ENCODE measurements around the gene MOK. TPM values are rescaled to one million over a fixed set of nuclear protein-coding genes. Genes with fewer than 3 reads are reported as not detected.

The MOK gene
- total RNA-seq, 1 donor: 12.9 TPM

- peak in 2 of 3 donors; percentile 69 to 82 for DNase-seq (ENCODE audit: low read depth in 2 of 3, low spot score in 2 of 3)
Measured at GRCh38 chr14:102323102-102323501, 18.1 kb upstream of the MOK start.

- no peak for DNase-seq (ENCODE audit: low read depth in 2 of 3, low spot score in 2 of 3)
Measured at GRCh38 chr14:102321456-102322422, 16.8 kb upstream of the MOK start.

- no peak for DNase-seq (ENCODE audit: low read depth in 2 of 3, low spot score in 2 of 3)
Measured at GRCh38 chr14:102320671-102321455, 15.9 kb upstream of the MOK start.

DNA sequence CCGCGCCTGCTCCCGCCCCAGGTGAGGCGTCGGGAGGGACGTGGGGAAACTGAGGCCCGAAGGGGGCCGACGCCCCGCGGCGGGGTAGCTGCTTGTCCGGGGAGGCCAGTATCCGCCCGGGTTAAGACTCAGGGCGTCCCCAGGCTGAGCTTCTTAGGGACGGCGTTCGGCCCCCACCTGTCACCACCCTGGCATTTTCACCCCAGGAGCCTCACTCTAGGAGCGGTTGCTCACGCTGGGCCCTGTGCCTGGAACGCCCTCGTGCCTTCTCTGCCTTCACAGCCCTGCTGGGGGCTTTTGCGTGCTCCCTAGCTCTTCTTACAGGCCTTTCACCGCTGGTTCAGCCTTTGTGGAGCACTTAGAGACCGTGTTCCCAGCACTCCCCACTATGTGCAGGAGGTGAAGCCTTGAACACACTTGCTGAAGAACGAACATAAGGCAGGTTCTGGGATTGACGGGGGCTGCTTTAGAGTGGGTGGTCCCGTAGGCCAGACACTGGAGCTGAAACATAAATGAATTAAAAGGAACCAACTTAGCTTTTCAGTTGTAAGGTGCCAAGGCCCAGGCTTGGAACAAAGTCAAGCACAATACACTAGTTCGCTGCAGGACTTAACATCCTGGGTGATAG is 15.2 kb upstream of the MOK start:
- DNase-seq (ENCODE audit: low read depth in 2 of 3, low spot score in 2 of 3): peak; percentile 50 to 65 (median 54)

GRCh38 chr14:102319351-102320032 is 14.5 kb upstream of the MOK start, which contains the start of gene ZNF839:
Gene ZNF839 (plus strand): TSS chr14:102319746. CDS start chr14:102319766, 20 bp downstream.
- DNase-seq (ENCODE audit: low read depth in 2 of 3, low spot score in 2 of 3): peak; percentile 88 to 94 (median 90)

DNA sequence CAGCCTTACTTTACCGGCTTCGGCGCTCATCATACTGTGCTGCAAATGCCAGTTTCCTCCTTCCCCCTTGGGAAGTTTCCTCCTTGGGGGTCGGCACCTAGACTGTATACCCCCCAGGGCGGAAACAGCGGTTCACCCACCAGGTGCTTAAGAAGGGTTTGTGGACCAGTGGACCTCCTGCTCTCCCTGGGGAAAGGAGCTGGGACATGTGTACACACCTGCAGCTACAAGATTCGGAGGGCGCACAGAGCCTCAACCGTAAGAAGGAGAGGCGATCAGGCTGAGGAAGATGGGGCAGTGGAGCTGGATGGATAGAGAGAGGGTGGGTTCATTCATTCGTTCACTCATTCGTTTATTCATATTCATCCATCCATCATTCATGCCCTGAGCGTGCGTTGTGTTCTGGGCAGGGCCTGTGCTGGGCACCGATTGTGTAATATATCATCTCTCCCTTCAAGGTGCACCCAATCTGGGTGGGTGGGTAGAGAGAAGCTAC is 13.9 kb upstream of the MOK start:
- DNase-seq (ENCODE audit: low read depth in 2 of 3, low spot score in 2 of 3): no peak

- DNase-seq (ENCODE audit: low read depth in 2 of 3, low spot score in 2 of 3): peak in 1 of 3 donors; percentile 62
Measured at GRCh38 chr14:102317564-102318248, 12.7 kb upstream of the MOK start.

DNA sequence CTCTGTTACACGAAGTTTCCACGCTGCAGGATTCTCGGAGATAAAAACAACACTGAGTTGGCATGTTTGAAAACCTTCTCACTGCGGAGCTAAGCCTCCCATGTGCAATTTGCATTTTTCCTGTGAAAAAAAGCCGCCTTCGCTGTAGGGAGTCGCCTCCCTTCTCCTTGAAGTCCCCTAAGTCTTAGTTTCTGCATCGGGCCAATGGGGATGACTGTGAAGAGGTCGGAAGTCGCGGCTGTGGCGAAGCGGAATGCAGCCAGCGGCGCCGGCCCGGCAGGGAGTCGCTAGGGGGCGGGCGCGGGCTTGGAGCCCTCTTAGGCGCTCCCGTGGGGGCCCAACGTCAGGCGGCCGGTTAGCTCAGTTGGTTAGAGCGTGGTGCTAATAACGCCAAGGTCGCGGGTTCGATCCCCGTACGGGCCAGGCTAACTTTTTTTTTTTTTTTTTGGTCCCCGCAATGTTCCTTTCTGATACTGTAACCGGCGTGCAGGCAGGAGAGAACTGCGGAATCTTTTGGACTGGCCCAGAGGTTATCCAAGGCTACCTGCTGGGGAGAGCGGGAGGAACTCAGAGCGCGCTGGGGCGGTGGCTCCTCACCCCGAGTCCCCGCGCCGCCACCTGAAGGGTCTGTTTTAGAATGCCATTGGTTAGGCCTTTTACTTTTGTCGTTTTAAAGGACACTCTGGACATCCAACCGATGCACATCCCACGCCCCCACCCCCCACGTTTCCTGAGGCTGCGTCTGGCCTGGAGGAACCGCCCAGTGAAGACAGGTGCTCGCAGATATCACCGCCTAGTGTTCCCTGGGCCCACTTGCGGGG is 12.0 kb upstream of the MOK start:
- DNase-seq (ENCODE audit: low read depth in 2 of 3, low spot score in 2 of 3): peak; percentile 86 to 92 (median 89)

DNA sequence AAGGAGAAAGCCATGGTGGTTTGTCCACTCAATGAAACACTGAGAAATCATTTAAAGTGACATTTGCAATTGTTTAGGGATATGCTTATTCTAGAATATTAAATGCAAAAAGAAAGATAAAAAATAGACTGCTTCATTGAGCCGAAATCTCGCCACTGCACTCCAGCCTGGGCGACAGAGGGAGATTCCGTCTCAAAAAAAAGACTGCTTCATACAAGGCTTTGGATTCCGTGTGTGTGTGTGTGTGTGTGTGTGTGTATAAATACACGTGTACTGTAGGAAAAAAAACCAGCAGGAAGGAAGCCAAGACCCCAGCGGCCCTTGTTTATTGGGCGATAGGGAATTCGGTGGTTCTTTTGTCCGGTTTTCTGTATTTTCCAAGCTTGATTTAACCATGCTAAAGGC is 11.4 kb upstream of the MOK start:
- peak in 2 of 3 donors; percentile 61 to 72 for DNase-seq (ENCODE audit: low read depth in 2 of 3, low spot score in 2 of 3)

DNA sequence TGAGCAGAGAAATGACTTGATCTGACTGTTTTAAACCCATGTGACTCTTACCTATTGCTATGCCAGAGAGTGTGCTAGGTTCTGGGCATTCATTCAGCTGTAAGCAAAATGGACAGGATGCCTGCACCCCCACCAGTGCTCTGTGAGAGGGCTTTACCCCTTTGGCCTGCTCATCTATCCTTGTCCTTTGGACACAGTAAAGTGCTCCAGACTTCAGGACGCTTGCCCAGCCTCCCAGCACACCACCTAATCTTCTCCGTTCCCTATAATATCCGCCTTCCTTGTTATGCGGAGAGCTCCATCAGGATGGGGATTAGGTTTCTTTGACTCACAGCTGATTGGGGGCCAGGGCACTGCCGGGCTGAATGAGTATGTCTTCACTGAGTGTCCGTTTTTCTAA is 10.2 kb upstream of the MOK start:
- DNase-seq (ENCODE audit: low read depth in 2 of 3, low spot score in 2 of 3): no peak

- DNase-seq (ENCODE audit: low read depth in 2 of 3, low spot score in 2 of 3): peak; percentile 57 to 81 (median 80)
Measured at GRCh38 chr14:102314242-102315011, 9.5 kb upstream of the MOK start.

DNA sequence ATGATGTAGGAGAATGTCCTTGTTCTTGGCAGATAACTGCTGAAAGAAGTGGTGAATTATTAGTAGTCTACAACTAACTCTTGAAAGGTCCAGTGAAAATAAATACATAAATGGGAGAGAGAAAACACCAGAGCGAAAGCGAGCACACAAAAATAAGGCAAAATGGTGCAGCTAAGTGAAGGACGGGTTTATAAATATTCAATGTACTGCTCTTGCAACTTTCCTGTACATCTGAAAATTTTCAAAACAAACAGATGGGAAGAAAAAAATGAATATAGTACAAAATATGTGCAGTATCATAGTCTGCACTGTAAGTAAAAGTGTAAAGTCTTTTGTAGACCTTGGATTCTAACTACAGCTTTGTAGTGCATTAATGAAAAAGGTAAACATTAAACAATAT is 1.3 kb downstream of the MOK start:
- DNase-seq (ENCODE audit: low read depth in 2 of 3, low spot score in 2 of 3): no peak

GRCh38 chr14:102298303-102299070 is 6.5 kb downstream of the MOK start:
- DNase-seq (ENCODE audit: low read depth in 2 of 3, low spot score in 2 of 3): peak in 1 of 3 donors; percentile 73

DNA sequence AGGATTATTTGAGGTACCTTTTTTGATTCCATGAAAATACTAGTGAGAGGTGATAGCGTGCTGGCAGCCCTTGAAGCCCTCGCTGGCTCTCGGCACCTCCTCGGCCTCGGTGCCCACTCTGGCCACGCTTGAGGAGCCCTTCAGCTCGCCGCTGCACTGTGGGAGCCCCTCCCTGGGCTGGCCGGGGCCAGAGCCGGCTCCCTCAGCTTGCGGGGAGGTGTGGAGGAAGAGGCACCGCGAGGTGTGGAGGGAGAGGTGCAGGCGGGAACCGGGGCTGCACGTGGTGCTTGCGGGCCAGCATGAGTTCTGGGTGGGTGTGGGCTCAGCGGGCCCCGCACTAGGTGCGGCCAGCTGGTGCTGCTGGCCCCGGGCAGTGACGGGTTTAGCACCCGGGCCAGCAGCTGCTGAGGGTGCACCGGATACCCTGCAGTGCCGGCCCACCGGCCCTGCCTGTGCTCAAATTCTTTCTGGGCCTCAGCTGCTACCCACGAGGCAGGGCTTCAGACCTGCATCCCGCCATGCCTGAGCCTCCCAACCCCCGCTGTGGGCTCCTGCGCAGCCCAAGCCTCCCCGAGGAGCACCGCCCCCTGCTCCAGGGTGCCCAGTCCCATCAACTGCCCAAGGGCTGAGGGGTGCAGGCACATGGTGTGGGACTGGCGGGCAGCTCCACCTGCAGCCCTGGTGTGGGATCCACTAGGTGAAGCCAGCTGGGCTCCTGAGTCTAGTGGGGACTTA is 7.4 kb downstream of the MOK start:
- no peak for DNase-seq (ENCODE audit: low read depth in 2 of 3, low spot score in 2 of 3)

GRCh38 chr14:102295270-102295669 is 9.7 kb downstream of the MOK start:
- DNase-seq (ENCODE audit: low read depth in 2 of 3, low spot score in 2 of 3): no peak

GRCh38 chr14:102293781-102294180 is 11.2 kb downstream of the MOK start:
- DNase-seq (ENCODE audit: low read depth in 2 of 3, low spot score in 2 of 3): no peak

- DNase-seq (ENCODE audit: low read depth in 2 of 3, low spot score in 2 of 3): no peak
Measured at GRCh38 chr14:102292441-102292840, 12.5 kb downstream of the MOK start.
